Femur (tissue), 1 donor: ENCODE data around the gene FBXL15.

Experiments
- DNase-seq: peaks from one replicate; pipeline ENCODE4 v3.0.0-alpha.2; 2017

Gene FBXL15

GRCh38 chr10:102457591-102458150 is 37.0 kb downstream of the FBXL15 start:
- no peak for DNase-seq

DNA sequence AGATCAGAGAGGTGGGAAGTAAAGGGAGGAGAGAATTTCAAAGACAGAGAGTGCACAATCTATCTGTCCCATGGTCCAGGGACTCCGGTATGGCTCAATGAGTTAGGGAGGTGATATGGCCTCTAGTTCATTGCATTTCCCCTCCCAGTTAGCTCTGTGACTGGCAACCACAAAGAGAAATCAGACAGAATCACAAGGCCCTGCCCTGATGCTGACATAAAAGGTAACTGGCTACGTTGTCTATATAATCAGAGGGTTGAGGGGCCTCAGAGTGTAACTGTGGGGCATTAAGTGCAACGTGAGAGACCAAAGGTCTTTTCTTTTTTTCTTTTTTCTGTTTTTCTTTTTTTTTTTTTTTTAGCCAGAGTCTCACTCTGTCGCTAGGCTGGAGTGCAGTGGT is 38.0 kb downstream of the FBXL15 start:
- no peak for DNase-seq

- DNase-seq, result no peak
Measured at GRCh38 chr10:102460836-102461186, 40.2 kb downstream of the FBXL15 start.

DNA sequence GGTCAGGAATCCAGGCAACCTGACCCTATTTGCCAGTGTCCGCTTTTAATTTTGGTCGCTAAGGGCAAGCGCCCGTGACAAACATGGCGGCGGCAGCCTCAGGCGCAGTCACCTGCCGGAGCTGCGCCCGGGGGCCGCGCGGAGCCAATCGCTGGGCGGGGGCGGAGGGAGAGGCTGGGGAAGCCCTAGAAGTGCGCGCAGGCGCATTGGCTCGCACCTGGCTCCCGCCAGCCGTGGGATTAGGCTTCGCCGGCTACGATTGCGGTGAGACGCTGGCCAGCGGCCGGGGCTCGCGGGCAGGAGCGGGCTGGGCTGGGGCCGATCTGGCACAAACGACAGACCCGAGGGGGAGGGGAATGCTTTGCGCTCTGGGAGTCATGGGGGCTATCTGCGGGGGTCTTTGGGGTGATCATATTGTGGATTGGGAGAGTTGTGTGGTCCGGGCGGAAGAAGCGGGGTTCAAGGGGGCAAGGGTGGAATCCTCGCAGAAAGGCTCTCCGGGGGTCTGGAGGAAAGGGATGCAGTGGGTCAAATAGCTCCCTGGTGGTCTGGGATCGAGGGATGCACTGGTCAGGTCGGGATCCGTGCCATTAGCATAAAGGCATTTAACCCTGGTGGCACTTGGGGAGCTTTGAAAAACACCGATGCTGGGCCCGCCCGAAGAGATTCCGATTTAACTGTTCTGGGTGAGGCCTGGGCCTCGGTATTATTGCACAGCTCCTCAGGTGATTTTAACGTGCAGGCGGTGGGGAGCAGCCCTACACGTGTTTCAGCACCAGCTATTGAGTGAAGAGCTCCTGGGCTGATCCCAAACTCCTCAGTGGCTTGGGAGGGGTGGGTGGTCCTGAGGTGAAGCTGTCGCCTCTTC is 40.8 kb downstream of the FBXL15 start:
- DNase-seq, result peak; percentile 89

- no peak for DNase-seq
Measured at GRCh38 chr10:102462512-102463054, 41.9 kb downstream of the FBXL15 start.

GRCh38 chr10:102463983-102464382 is 43.3 kb downstream of the FBXL15 start:
- DNase-seq, result no peak

- DNase-seq, result no peak
Measured at GRCh38 chr10:102465466-102465865, 44.8 kb downstream of the FBXL15 start.

GRCh38 chr10:102467318-102467717 is 46.7 kb downstream of the FBXL15 start:
- DNase-seq, result no peak

GRCh38 chr10:102467971-102468438 is 47.4 kb downstream of the FBXL15 start:
- DNase-seq, result no peak

DNA sequence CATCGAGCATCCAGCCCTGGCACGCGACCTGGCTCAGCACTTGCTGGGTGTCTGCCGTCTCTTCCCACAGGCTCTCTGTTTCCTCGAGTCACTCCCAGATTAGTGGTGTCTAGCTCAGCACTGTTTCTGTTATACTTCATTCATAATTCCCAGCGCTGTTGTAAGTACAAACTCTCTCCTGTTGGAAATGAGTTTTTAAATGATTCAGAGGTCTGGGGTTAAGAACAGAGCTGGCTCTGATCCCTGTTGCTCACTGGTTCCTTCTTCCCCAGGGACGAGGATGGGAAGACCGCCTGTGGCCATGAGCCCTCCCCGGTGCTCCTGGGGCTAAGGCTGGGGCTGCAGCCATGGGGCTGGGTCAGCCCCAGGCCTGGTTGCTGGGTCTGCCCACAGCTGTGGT is 48.0 kb downstream of the FBXL15 start:
- no peak for DNase-seq

- no peak for DNase-seq
Measured at GRCh38 chr10:102470579-102471546, 50.2 kb downstream of the FBXL15 start.
